ENCODE measurements around the gene FBXO15.

Gene FBXO15

DNA sequence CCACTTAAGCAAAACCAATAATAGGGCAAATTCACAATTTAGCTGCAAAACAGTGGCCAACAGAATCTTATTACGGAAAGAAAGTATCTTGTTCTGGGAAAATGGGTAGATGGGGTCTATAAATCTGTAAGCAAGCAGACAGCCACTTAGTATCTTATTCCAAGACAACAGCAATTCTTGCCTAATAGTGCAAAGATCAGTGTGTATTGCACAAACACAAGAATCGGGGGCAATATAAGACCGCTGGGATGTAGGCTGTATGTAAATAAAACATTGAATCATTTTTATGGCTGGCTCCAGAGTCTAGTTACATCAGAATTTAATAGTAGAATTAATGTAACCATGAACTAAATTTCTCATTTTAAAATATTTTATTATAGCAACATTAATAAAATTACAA, 85.6 kb downstream of the FBXO15 start:
- DNase-seq (ENCODE audit: low read depth), result no peak

- DNase-seq (ENCODE audit: low read depth), result no peak
Measured at GRCh38 chr18:74060579-74060978, 87.1 kb downstream of the FBXO15 start.

DNA sequence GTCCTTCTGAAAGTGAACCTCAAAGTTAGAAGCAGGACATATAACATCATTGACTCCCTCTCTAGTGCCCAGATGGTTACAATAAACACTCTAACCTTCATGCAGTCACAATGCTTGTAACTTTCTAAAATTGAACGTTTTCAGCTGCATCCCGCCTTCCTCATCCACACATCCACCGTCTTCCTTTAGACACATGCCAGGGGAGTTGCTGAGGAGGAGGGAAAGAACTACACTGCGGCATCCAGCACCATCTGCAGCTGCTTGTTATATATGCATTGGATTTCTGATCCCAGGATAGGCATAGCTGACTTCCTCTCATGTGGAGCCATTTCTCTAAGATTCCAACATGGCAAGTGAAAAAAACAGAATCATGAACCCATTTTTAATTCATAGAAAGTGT, 96.8 kb downstream of the FBXO15 start:
- DNase-seq (ENCODE audit: low read depth), result no peak

GRCh38 chr18:74040459-74041332, 106.9 kb downstream of the FBXO15 start:
- peak; percentile 64 for DNase-seq (ENCODE audit: low read depth)

DNA sequence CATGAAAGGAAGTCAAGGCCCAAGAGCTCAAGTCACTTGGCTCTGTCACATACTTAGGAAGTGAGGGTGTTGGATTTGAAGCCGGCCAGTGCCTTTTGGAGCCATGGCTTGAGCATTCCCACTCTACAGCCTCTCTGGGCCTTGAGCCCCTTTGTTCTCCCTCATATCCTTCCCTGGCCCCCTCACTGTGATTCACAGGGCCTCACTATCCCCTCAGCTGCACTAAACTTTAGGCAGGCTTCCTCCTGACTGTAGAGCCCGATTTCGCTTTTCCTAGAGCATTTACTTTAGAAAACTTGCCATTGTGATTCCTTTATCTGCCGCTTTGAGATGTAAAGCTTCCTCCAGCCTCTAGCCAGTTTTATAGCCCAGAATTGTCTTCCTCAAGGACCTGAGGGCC, 107.6 kb downstream of the FBXO15 start:
- no peak for DNase-seq (ENCODE audit: low read depth)

DNA sequence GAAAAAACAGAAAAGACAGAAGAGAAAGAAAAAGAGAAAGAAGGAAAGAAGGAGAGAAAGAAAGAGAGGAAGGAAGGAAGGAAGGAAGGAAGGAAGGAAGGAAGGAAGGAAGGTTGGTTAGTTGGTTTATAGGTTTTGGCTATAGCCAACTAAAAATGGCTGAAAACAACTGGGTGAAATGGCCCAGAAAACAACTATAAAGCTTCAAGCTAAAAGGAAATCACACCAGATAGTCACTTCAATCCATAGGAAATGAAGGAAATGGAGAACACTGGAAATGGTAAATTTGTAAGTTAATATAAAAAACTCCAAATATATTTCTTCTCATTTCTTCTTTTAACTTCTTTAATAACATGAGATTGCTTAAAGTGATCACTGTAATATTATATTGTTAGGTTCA, 118.5 kb downstream of the FBXO15 start:
- DNase-seq (ENCODE audit: low read depth), result no peak

Measured in activated T-cell treated with anti-CD3 and anti-CD28 coated beads for 24 hours (primary cell).